Measurements from ENCODE around the gene FAM241A. TPM values are rescaled to one million over a fixed set of nuclear protein-coding genes. Genes with fewer than 3 reads are reported as not detected.

The FAM241A gene
- 0.70 and 1.3 TPM in 2 replicates for total RNA-seq (ENCODE audit: low replicate concordance)
- long read RNA-seq, partial matches to known transcripts: 0 of 1 reads
- long read RNA-seq, other reads (novel, unspliced or antisense): 1 of 1 reads

DNA sequence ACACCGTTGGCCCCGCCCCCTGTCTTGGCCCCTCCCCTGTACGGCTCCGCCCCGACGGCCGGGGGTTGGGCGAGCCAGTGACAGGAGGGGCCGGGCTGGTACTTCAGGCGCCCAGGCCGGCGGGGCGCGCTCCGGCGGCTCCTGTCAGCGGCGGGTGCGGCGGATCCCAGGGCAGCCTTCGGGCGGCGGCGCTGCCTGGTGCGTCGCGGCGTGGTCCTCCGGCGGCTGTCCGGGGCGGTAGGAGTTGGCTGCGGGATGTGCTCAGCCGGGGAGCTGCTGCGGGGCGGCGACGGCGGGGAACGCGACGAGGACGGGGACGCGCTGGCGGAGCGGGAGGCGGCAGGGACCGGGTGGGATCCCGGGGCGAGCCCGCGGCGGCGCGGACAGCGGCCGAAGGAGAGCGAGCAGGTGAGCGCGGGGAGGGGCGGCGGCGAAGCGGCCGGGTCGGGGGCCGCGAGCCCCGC lies at the start of gene FAM241A:
Gene FAM241A, plus strand, starts transcription at position 129 of the 464 bp plus-strand sequence. Its CDS starts 127 bp downstream, at position 256.
- peak within 1 kb of the TSS; percentile 89 for H3K4me3 Mint-ChIP-seq
- TF ChIP-seq CTCF (conservative IDR thresholded peaks at IDR 0.05): no peak
- peaks cover 34% of the 10 kb centered on the region for H3K27me3 Mint-ChIP-seq
- H3K9me3 Mint-ChIP-seq: no peaks in the 10 kb centered on the region
- no peaks in the 10 kb centered on the region for H3K36me3 Mint-ChIP-seq
- peak; percentile 84 for DNase-seq (ENCODE audit: extremely low spot score, unreplicated experiment)
- peaks cover 18% of the 10 kb centered on the region for H3K4me1 Mint-ChIP-seq (ENCODE audit: unreplicated experiment)
- peak within 1 kb of the TSS; percentile 48 for H3K27ac Mint-ChIP-seq

- no peak for DNase-seq (ENCODE audit: extremely low spot score, unreplicated experiment)
- Mint-ChIP-seq H3K4me3 (no peak overlapping the region), H3K36me3 (no peaks in the 10 kb centered on the region), H3K9me3 (no peaks in the 10 kb centered on the region), H3K4me1 (ENCODE audit: unreplicated experiment) (no peaks in the 10 kb centered on the region), H3K27me3 (peaks cover 16% of the 10 kb centered on the region), H3K27ac (no peak overlapping the region)
- no peak for TF ChIP-seq CTCF (conservative IDR thresholded peaks at IDR 0.05)
Observed at GRCh38 chr4:112098841-112099530, 46.3 kb upstream of the FAM241A start.

DNA sequence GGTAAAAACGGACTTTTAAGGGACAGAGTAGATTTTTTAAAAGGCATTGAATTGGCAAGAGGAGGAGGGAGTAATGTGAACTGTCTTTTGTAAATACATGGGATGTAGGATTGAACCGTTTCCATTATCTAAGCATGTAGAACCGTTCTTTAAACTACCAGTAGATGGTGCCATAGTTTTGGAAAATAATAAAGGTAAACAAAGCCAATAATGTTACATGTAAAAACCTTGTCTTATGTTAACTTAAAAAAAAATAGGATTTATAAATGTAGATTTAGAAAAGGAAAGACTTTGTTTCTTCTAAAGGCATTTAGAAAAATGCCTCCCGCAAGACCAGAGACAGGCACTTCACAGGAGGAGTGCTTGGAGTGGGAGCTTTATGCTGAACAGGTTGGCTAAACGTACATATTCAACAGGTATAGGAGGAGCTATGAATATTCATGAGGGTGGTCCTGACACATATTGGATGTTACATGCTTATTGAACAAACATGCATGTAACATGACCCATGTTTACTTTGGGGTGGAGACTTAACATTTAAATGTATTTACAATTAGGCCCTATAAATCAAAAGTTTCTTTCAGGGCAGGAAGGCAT lies 45.5 kb upstream of the FAM241A start:
- H3K36me3 Mint-ChIP-seq: no peaks in the 10 kb centered on the region
- H3K9me3 Mint-ChIP-seq: no peaks in the 10 kb centered on the region
- peak; percentile 84 for TF ChIP-seq CTCF (conservative IDR thresholded peaks at IDR 0.05)
- H3K27ac Mint-ChIP-seq: no peak overlapping the region
- no peak overlapping the region for H3K4me3 Mint-ChIP-seq
- no peak for DNase-seq (ENCODE audit: extremely low spot score, unreplicated experiment)
- H3K4me1 Mint-ChIP-seq (ENCODE audit: unreplicated experiment): no peaks in the 10 kb centered on the region
- H3K27me3 Mint-ChIP-seq: peaks cover 13% of the 10 kb centered on the region

GRCh38 chr4:112102875-112103370 lies 42.3 kb upstream of the FAM241A start:
- H3K27ac Mint-ChIP-seq: no peak overlapping the region

More at GRCh38 chr4:112102875-112103370, 42.3 kb upstream of the FAM241A start:
- Mint-ChIP-seq H3K9me3 (no peaks in the 10 kb centered on the region), H3K36me3 (no peaks in the 10 kb centered on the region), H3K27me3 (peaks cover 4% of the 10 kb centered on the region), H3K4me1 (ENCODE audit: unreplicated experiment) (no peaks in the 10 kb centered on the region), H3K4me3 (no peak overlapping the region)
- no peak for DNase-seq (ENCODE audit: extremely low spot score, unreplicated experiment)
- no peak for TF ChIP-seq CTCF (conservative IDR thresholded peaks at IDR 0.05)

Data from type B pancreatic cell (in vitro differentiated cells).